ENCODE measurements around the gene WIF1. TPM values are rescaled to one million over a fixed set of nuclear protein-coding genes. Genes with fewer than 3 reads are reported as not detected.

WIF1 gene
- 0.06 and 0.19 TPM in 2 replicates for total RNA-seq (ENCODE audit: low replicate concordance)

GRCh38 chr12:65121049-65121955 is at the start of gene WIF1:
Gene WIF1, minus strand, starts transcription at chr12:65121305. Its CDS starts 114 bp downstream, at chr12:65121191.
- Mint-ChIP-seq H3K4me3 (peak within 1 kb of the TSS; percentile 76), H3K9me3 (no peaks in the 10 kb centered on the region), H3K36me3 (no peaks in the 10 kb centered on the region), H3K27ac (no peak within 1 kb of the TSS), H3K27me3 (ENCODE audit: insufficient read depth, low read depth) (peaks cover 19% of the 10 kb centered on the region), H3K4me1 (peaks cover 4% of the 10 kb centered on the region)
- peak within 1 kb of the TSS; percentile 53 for H3K4me3 ChIP-seq
- no peaks in the 10 kb centered on the region for H3K4me1 ChIP-seq
- TF ChIP-seq EZH2 (IDR thresholded peaks at IDR 0.05) (peak; percentile 90), EZH2phosphoT487 (IDR thresholded peaks at IDR 0.05) (peak; percentile 71), CTCF (IDR thresholded peaks at IDR 0.05) (peak; percentile 72)
- H3K27ac ChIP-seq = no peak within 1 kb of the TSS
- H3K79me2 ChIP-seq (ENCODE audit: low read depth) = no peaks in the 10 kb centered on the region
- peak within 1 kb of the TSS; percentile 78 for H3K4me2 ChIP-seq
- peaks cover 86% of the 10 kb centered on the region for H3K27me3 ChIP-seq
- peaks cover 11% of the 10 kb centered on the region for H3F3A ChIP-seq (ENCODE audit: low read depth)
- H2AFZ ChIP-seq (replicated peaks) = peak within 1 kb of the TSS; percentile 99
- H3K9me3 ChIP-seq (ENCODE audit: low read depth) = no peaks in the 10 kb centered on the region
- no peak within 1 kb of the TSS for H3K9ac ChIP-seq
- H3K36me3 ChIP-seq = no peaks in the 10 kb centered on the region
- peak; percentile 76 for DNase-seq (ENCODE audit: low spot score)
- H4K20me1 ChIP-seq (ENCODE audit: low read depth) = no peaks in the 10 kb centered on the region

GRCh38 chr12:65170209-65170881 is 49.2 kb upstream of the WIF1 start:
- H3K4me2 ChIP-seq = peak overlapping the region; percentile 90

More at GRCh38 chr12:65170209-65170881, 49.2 kb upstream of the WIF1 start:
- peak overlapping the region; percentile 42 for H3K27ac Mint-ChIP-seq
- no peaks in the 10 kb centered on the region for H3K36me3 ChIP-seq
- H3K4me1 Mint-ChIP-seq = peaks cover 32% of the 10 kb centered on the region
- peak overlapping the region; percentile 78 for H2AFZ ChIP-seq (replicated peaks)
- H3K36me3 Mint-ChIP-seq = peaks cover 5% of the 10 kb centered on the region
- DNase-seq (ENCODE audit: low spot score) = peak; percentile 87
- H3K4me3 ChIP-seq = peak overlapping the region; percentile 75
- H3K79me2 ChIP-seq (ENCODE audit: low read depth) = peaks cover 44% of the 10 kb centered on the region
- H3K27me3 ChIP-seq = peaks cover 30% of the 10 kb centered on the region
- peaks cover 3% of the 10 kb centered on the region for H3K27me3 Mint-ChIP-seq (ENCODE audit: insufficient read depth, low read depth)
- TF ChIP-seq EZH2 (IDR thresholded peaks at IDR 0.05) = no peak
- no peak for TF ChIP-seq CTCF (IDR thresholded peaks at IDR 0.05)
- TF ChIP-seq EZH2phosphoT487 (IDR thresholded peaks at IDR 0.05) = no peak
- H3K9me3 Mint-ChIP-seq = no peaks in the 10 kb centered on the region
- H3K4me3 Mint-ChIP-seq = peak overlapping the region; percentile 95
- peaks cover 22% of the 10 kb centered on the region for H4K20me1 ChIP-seq (ENCODE audit: low read depth)
- H3F3A ChIP-seq (ENCODE audit: low read depth) = peaks cover 9% of the 10 kb centered on the region
- H3K27ac ChIP-seq = no peak overlapping the region
- H3K9me3 ChIP-seq (ENCODE audit: low read depth) = no peaks in the 10 kb centered on the region
- no peaks in the 10 kb centered on the region for H3K4me1 ChIP-seq
- no peak overlapping the region for H3K9ac ChIP-seq
